Left kidney (tissue), 8 donors: ENCODE measurements around the gene BRI3. TPM values are rescaled to one million over a fixed set of nuclear protein-coding genes. Genes with fewer than 3 reads are reported as not detected.

Source experiments
- DNase-seq: peaks from one replicate; pipeline ENCODE4 v3.0.0-alpha.2; 2013
- long read RNA-seq, 8 donors: transcript quantifications; one replicate each; lab custom pipeline, GENCODE V29; 2026
- polyA plus RNA-seq: library from polyadenylated mRNA; unstranded; fragments of 120-200 nt; gene quantifications from one replicate; pipeline ENCODE4 v1.2.1, GENCODE V29; 2013; ENCODE audit not compliant: insufficient read length

The BRI3 gene
- polyA plus RNA-seq, result 86.1 TPM
- long read RNA-seq, donor 1, transcript BRI3-201 (3 exons, 780 nt), result major isoform, 180 of 192 reads
- long read RNA-seq, donor 1, transcript BRI3-204 (2 exons, 472 nt), result minor isoform, 6 of 192 reads
- long read RNA-seq, donor 1, partial matches to known transcripts, result 5 of 192 reads
- long read RNA-seq, donor 1, other reads (novel, unspliced or antisense), result 0 of 192 reads
- long read RNA-seq, donor 2, transcript BRI3-201 (3 exons, 780 nt), result major isoform, 107 of 118 reads
- long read RNA-seq, donor 2, partial matches to known transcripts, result 6 of 118 reads
- long read RNA-seq, donor 2, other reads (novel, unspliced or antisense), result 0 of 118 reads
- long read RNA-seq, donor 3, transcript BRI3-201 (3 exons, 780 nt), result major isoform, 88 of 114 reads
- long read RNA-seq, donor 3, partial matches to known transcripts, result 26 of 114 reads
- long read RNA-seq, donor 3, other reads (novel, unspliced or antisense), result 0 of 114 reads
- long read RNA-seq, donor 4, transcript BRI3-201 (3 exons, 780 nt), result major isoform, 23 of 23 reads
- long read RNA-seq, donor 4, partial matches to known transcripts, result 0 of 23 reads
- long read RNA-seq, donor 4, other reads (novel, unspliced or antisense), result 0 of 23 reads
- long read RNA-seq, donor 5, transcript BRI3-201 (3 exons, 780 nt), result major isoform, 226 of 239 reads
- long read RNA-seq, donor 5, partial matches to known transcripts, result 10 of 239 reads
- long read RNA-seq, donor 5, other reads (novel, unspliced or antisense), result 0 of 239 reads
- long read RNA-seq, donor 6, transcript BRI3-201 (3 exons, 780 nt), result major isoform, 159 of 213 reads
- long read RNA-seq, donor 6, partial matches to known transcripts, result 50 of 213 reads
- long read RNA-seq, donor 6, other reads (novel, unspliced or antisense), result 0 of 213 reads
- long read RNA-seq, donor 7, transcript BRI3-201 (3 exons, 780 nt), result major isoform, 167 of 221 reads
- long read RNA-seq, donor 7, partial matches to known transcripts, result 53 of 221 reads
- long read RNA-seq, donor 7, other reads (novel, unspliced or antisense), result 0 of 221 reads
- long read RNA-seq, donor 8, transcript BRI3-201 (3 exons, 780 nt), result major isoform, 57 of 73 reads
- long read RNA-seq, donor 8, partial matches to known transcripts, result 15 of 73 reads
- long read RNA-seq, donor 8, other reads (novel, unspliced or antisense), result 0 of 73 reads

- peak; percentile 93 for DNase-seq
Observed at GRCh38 chr7:98280791-98281756, at the start of gene BRI3. Gene BRI3, plus strand, starts transcription at chr7:98281686. Its CDS starts 110 bp downstream, at chr7:98281796.

- DNase-seq, result no peak
Observed at GRCh38 chr7:98232263-98232585, 49.3 kb upstream of the BRI3 start.

- DNase-seq, result no peak
Observed at GRCh38 chr7:98232799-98233198, 48.7 kb upstream of the BRI3 start.

- DNase-seq, result no peak
Observed at GRCh38 chr7:98233219-98234070, 48.0 kb upstream of the BRI3 start.

- DNase-seq, result no peak
Observed at GRCh38 chr7:98234429-98235147, 46.9 kb upstream of the BRI3 start.

- no peak for DNase-seq
Observed at GRCh38 chr7:98235901-98236300, 45.6 kb upstream of the BRI3 start.

GRCh38 chr7:98236355-98237185 is 44.9 kb upstream of the BRI3 start:
- no peak for DNase-seq

- DNase-seq, result no peak
Observed at GRCh38 chr7:98238076-98238475, 43.4 kb upstream of the BRI3 start.

- DNase-seq, result no peak
Observed at GRCh38 chr7:98238976-98239375, 42.5 kb upstream of the BRI3 start.

GRCh38 chr7:98240961-98241673 is 40.4 kb upstream of the BRI3 start:
- DNase-seq, result no peak

- DNase-seq, result no peak
Observed at GRCh38 chr7:98241674-98242241, 39.7 kb upstream of the BRI3 start.

GRCh38 chr7:98242342-98242741 is 39.1 kb upstream of the BRI3 start:
- no peak for DNase-seq

- DNase-seq, result no peak
Observed at GRCh38 chr7:98242934-98243333, 38.6 kb upstream of the BRI3 start.

GRCh38 chr7:98244871-98245270 is 36.6 kb upstream of the BRI3 start:
- DNase-seq, result no peak

- no peak for DNase-seq
Observed at GRCh38 chr7:98248156-98248555, 33.3 kb upstream of the BRI3 start.

- no peak for DNase-seq
Observed at GRCh38 chr7:98249106-98249505, 32.4 kb upstream of the BRI3 start.

GRCh38 chr7:98250789-98251188 is 30.7 kb upstream of the BRI3 start:
- DNase-seq, result no peak

GRCh38 chr7:98251231-98251600 is 30.3 kb upstream of the BRI3 start:
- DNase-seq, result no peak
